K562 (cell line): ENCODE measurements around the gene LSP1. TPM values are rescaled to one million over a fixed set of nuclear protein-coding genes. Genes with fewer than 3 reads are reported as not detected.

Experiments used
- ATAC-seq: fragments of 200-7000 bp; cut with Tn5 transposase; 3 replicates; pipeline ENCODE4 v1.9.1; 2020; ENCODE audit warnings: moderate library complexity
- BruUV-seq: library from RNA; stranded (reverse); fragments of 400-500 nt; replicated peaks from 2 replicates; lab custom pipeline; 2021; lab: Mats Ljungman, UMichigan
- CTCF ChIA-PET: fragments of 300-600 bp; formaldehyde crosslinking; extraction: SDS; loops from one replicate; lab custom pipeline; 2021; ENCODE audit warnings: low intra/inter-chr PET ratio; lab: Yijun Ruan, JAX
- POLR2A ChIA-PET: fragments of 300-600, 350-650 bp; sonication (Branson Sonifier 250); formaldehyde crosslinking; extraction: SDS; loops from one replicate; lab custom pipeline; 2021; ENCODE audit warnings: antibody characterized with exemption, inconsistent platforms; lab: Yijun Ruan, JAX
- DNase-seq, 4 experiments: peaks; one replicate each; pipeline versions ENCODE4 v3.0.0 to v3.0.0-alpha.2; 2011 to 2018; ENCODE audit warnings: low spot score in 3 of 4, mixed read lengths in 3 of 4; ENCODE audit errors: extremely low read depth in 1 of 4
- FAIRE-seq: peaks from 2 replicates; lab custom pipeline; 2011; peaks lifted over from hg19 to GRCh38; lab: Jason Lieb, UNC
- H2AFZ ChIP-seq: 2 replicates; pipeline ENCODE4 v1.6.0; 2011; ENCODE audit warnings: low read depth, low read length, control low read depth, inconsistent platforms
- H3K27ac ChIP-seq: fragments of 200-600 bp; 3 replicates; pipeline ENCODE4 v1.8.0; 2011; ENCODE audit warnings: low read depth, mild to moderate bottlenecking, control low read depth, inconsistent platforms, low read length, moderate library complexity, mixed read lengths; ENCODE audit errors: extremely low read depth
- H3K27me3 ChIP-seq, 2 experiments: fragments of 300-600 bp in 1 of 2; 2 replicates in 1 of 2; 3 replicates in 1 of 2; pipeline versions ENCODE4 v1.6.0 to v1.8.0; 2011; ENCODE audit warnings: inconsistent platforms in 2 of 2, low read length in 2 of 2, mild to moderate bottlenecking in 1 of 2, mixed read lengths in 1 of 2, moderate library complexity in 1 of 2; ENCODE audit not compliant: control insufficient read depth in 2 of 2, insufficient read depth in 2 of 2
- H3K36me3 ChIP-seq: fragments of 300-600 bp; 3 replicates; pipeline ENCODE4 v1.8.0; 2011; ENCODE audit warnings: mild to moderate bottlenecking, low read length, inconsistent platforms; ENCODE audit not compliant: control insufficient read depth, insufficient read depth
- H3K4me1 ChIP-seq, 2 experiments: fragments of 200-600 bp in 1 of 2; replicated peaks in 1 of 2; 2 replicates in 1 of 2; 3 replicates in 1 of 2; pipeline versions ENCODE4 v1.5.1 to v1.8.0; 2011; ENCODE audit warnings: inconsistent platforms in 2 of 2, low read length in 2 of 2, mild to moderate bottlenecking in 1 of 2, mixed read lengths in 1 of 2, moderate library complexity in 1 of 2; ENCODE audit not compliant: control insufficient read depth in 2 of 2, insufficient read depth in 2 of 2
- H3K4me2 ChIP-seq: 2 replicates; pipeline ENCODE4 v1.6.1; 2011; ENCODE audit warnings: low read length, control low read depth, inconsistent platforms, mixed read lengths; ENCODE audit not compliant: insufficient read depth
- H3K4me3 ChIP-seq: fragments of 200-600 bp; sonication (generic), shearing (Covaris generic); 2 replicates; pipeline ENCODE4 v1.5.1; 2016; ENCODE audit warnings: control low read depth, inconsistent platforms
- H3K79me2 ChIP-seq: fragments of 200-600 bp; 3 replicates; pipeline ENCODE4 v1.8.0; 2011; ENCODE audit warnings: low read length, inconsistent platforms; ENCODE audit not compliant: control insufficient read depth, insufficient read depth
- H3K9ac ChIP-seq, 2 experiments: 2 replicates each; pipeline versions ENCODE4 v1.6.0 to v1.6.1; 2011; ENCODE audit warnings: low read depth in 2 of 2, low read length in 2 of 2, control low read depth in 1 of 2, inconsistent platforms in 1 of 2, mild to moderate bottlenecking in 1 of 2, mixed read lengths in 1 of 2; ENCODE audit not compliant: insufficient read depth in 1 of 2
- H3K9me1 ChIP-seq: one replicate; pipeline ENCODE4 v1.6.0; 2011; ENCODE audit warnings: inconsistent platforms, mild to moderate bottlenecking, low read length, moderate library complexity; ENCODE audit not compliant: control insufficient read depth, insufficient read depth
- H3K9me3 ChIP-seq: replicated peaks from 2 replicates; pipeline ENCODE4 v1.5.1; 2011; ENCODE audit warnings: low read depth, low read length, inconsistent platforms; ENCODE audit not compliant: control insufficient read depth, insufficient read depth
- H4K20me1 ChIP-seq: replicated peaks from 2 replicates; pipeline ENCODE4 v1.6.1; 2011; ENCODE audit warnings: low read length, inconsistent platforms, mixed read lengths; ENCODE audit not compliant: control insufficient read depth, insufficient read depth
- CSDE1 ChIP-seq, 2 experiments: fragments of 450-650 bp; IDR thresholded peaks; 2 replicates each; pipeline ENCODE4 v1.6.1; 2016; ENCODE audit warnings: mild to moderate bottlenecking in 1 of 2
- NELFE ChIP-seq: IDR thresholded peaks from 2 replicates; pipeline ENCODE4 v1.6.1; 2011; ENCODE audit warnings: mild to moderate bottlenecking; ENCODE audit not compliant: insufficient read depth, insufficient read length
- NFRKB ChIP-seq: fragments of 450-650 bp; IDR thresholded peaks from 2 replicates; pipeline ENCODE4 v1.6.1; 2016; ENCODE audit warnings: low read depth
- NR2C2 ChIP-seq, 2 experiments: fragments of 200-800 bp in 1 of 2; sonication (Bioruptor generic) in 1 of 2; sonication (generic) in 1 of 2; formaldehyde crosslinking in 1 of 2; IDR thresholded peaks; 2 replicates each; pipeline versions ENCODE4 v1.6.1 to v1.8.0; 2016 to 2022; ENCODE audit warnings: mild to moderate bottlenecking in 1 of 2, missing compliant biosample characterization in 1 of 2, missing genetic modification characterization in 1 of 2, missing genetic modification reagents in 1 of 2
- NRF1 ChIP-seq, 2 experiments: fragments of 450-650 bp; IDR thresholded peaks in 1 of 2; conservative IDR thresholded peaks in 1 of 2; 2 replicates each; pipeline ENCODE4 v1.6.1; 2014; ENCODE audit warnings: mild to moderate bottlenecking in 2 of 2
- PKNOX1 ChIP-seq: fragments of 450-650 bp; IDR thresholded peaks from 2 replicates; pipeline ENCODE4 v1.6.1; 2016
- RFX7 ChIP-seq: fragments of 250-450 bp; sonication (Bioruptor Pico); IDR thresholded peaks from 2 replicates; pipeline ENCODE4 v1.5.1; 2021; ENCODE audit warnings: mild to moderate bottlenecking
- SREBF1 ChIP-seq: fragments of 150-350 bp; IDR thresholded peaks from 2 replicates; pipeline ENCODE4 v1.6.1; 2014; ENCODE audit warnings: antibody characterized with exemption, low read depth, low read length, borderline replicate concordance
- XRCC3 ChIP-seq: fragments of 450-650 bp; IDR thresholded peaks from 2 replicates; pipeline ENCODE4 v1.6.1; 2017; ENCODE audit warnings: mild to moderate bottlenecking, moderate library complexity
- ZBTB34 ChIP-seq: fragments of 250-450 bp; sonication (Bioruptor Pico); IDR thresholded peaks from 2 replicates; pipeline ENCODE4 v1.8.0; 2021; ENCODE audit warnings: mild to moderate bottlenecking, moderate library complexity
- ZNF165 ChIP-seq: fragments of 250-450 bp; sonication (Bioruptor Pico); IDR thresholded peaks from 2 replicates; pipeline ENCODE4 v1.4.0; 2020; ENCODE audit warnings: borderline replicate concordance
- ZNF232 ChIP-seq: sonication (generic); formaldehyde crosslinking; IDR thresholded peaks from 2 replicates; pipeline ENCODE4 v1.8.0; 2022; ENCODE audit warnings: mild to moderate bottlenecking, missing genetic modification reagents
- ZNF407 ChIP-seq: fragments of 450-650 bp; IDR thresholded peaks from 2 replicates; pipeline ENCODE4 v1.6.1; 2016; ENCODE audit warnings: low read depth
- WGBS: fragments of 100-300 bp; shearing (Covaris generic); methylation state at CpG from one replicate; pipeline ENCODE4 v1.1.6; 2016; ENCODE audit warnings: low coverage, mixed read lengths; ENCODE audit not compliant: insufficient coverage; ENCODE audit errors: missing lambda C conversion rate; 5-methylcytosine and 5-hydroxymethylcytosine counted together
- in situ Hi-C: fragments of 300-500 bp; cut with MboI; formaldehyde crosslinking; loops from 4 replicates; pipeline ENCODE4 v1.15.0; 2018; ENCODE audit warnings: inconsistent platforms, mixed read lengths
- intact Hi-C: fragments of 100-400 bp; cut with micrococcal nuclease; formaldehyde crosslinking; loops from 2 replicates; pipeline ENCODE4 v1.14.2; 2022
- polyA plus RNA-seq, 8 experiments: library from polyadenylated mRNA; depleted of rRNA in 4 of 8; stranded (reverse) in 5 of 8; unstranded in 3 of 8; fragments of >200 nt; fragmentation: Nextera tagmentation in 2 of 8; fragmentation: Illumina TruSeq in 1 of 8; extraction: Ambion mirVana in 2 of 8; extraction: Trizol in 1 of 8; gene quantifications; 2 replicates each; pipeline versions ENCODE4 v1.2.1 to v1.2.3, GENCODE V29; 2011 to 2014; ENCODE audit warnings: inconsistent platforms in 1 of 8, missing spikeins in 1 of 8
- total RNA-seq, 7 experiments: library from RNA; depleted of rRNA in 6 of 7; stranded (reverse); fragments of >200 nt in 6 of 7; fragmentation: Illumina TruSeq in 2 of 7; extraction: Trizol in 2 of 7; gene quantifications; 2 replicates each; pipeline versions ENCODE4 v1.2.1 to v1.2.3, GENCODE V29; 2011 to 2021; ENCODE audit warnings: low replicate concordance in 1 of 7

Gene LSP1
- total and polyA plus RNA-seq, 9 of the 15 experiments (the other 6 are each of a cell fraction or from before 2014, with no cell fraction given), result 0.08 to 2.9 (median 0.65) TPM; not detected in 2

GRCh38 chr11:1866226-1866625 is 13.3 kb downstream of the LSP1 start:
- ChIA-PET CTCF (no interaction called here), POLR2A (no interaction called here)
- BruUV-seq, result no TSS peak
- Histone ChIP-seq H3K4me2 (no peak overlapping the region), H3K9me3 (no peaks in the 10 kb centered on the region), H3K79me2 (no peaks in the 10 kb centered on the region), H2AFZ (no peak overlapping the region), H4K20me1 (0 out of 2 replicates have a peak, but pooled peaks cover 5% of the 10 kb centered on the region), H3K27ac (no peak overlapping the region), H3K36me3 (no peaks in the 10 kb centered on the region), H3K9ac (no peak overlapping the region), H3K9me1 (no peaks in the 10 kb centered on the region), H3K27me3 (peaks cover 22 to 68% of the 10 kb centered on the region in 2 experiments; a peak in 4 of 5 replicates), H3K4me3 (no peak overlapping the region), H3K4me1 (peaks cover 0 to 32% of the 10 kb centered on the region in 2 experiments; a peak in 2 of 5 replicates)
- ATAC-seq (no peak), FAIRE-seq (no peak), DNase-seq (no peak)
- intact Hi-C loops (no loop called here), in situ Hi-C loops (no loop called here)
- WGBS, result 3% methylated on average over 7 of the region's 8 CpGs
- no peak for TF ChIP-seq ZNF165 (CRISPR knock-in tag)
- TF ChIP-seq CSDE1 (IDR thresholded peaks at IDR 0.05), result no peak
- TF ChIP-seq NFRKB, result no peak
- TF ChIP-seq NELFE, result no peak
- TF ChIP-seq ZNF407, result no peak
- TF ChIP-seq PKNOX1, result no peak
- TF ChIP-seq ZNF232, result no peak
- TF ChIP-seq NRF1 (conservative IDR thresholded peaks at IDR 0.05 in 1 of 2, IDR thresholded peaks at IDR 0.05 in 1 of 2), result no peak
- no peak for TF ChIP-seq XRCC3
- TF ChIP-seq NR2C2 (CRISPR knock-in tag; IDR thresholded peaks at IDR 0.05), result no peak
- no peak for TF ChIP-seq NR2C2 (tag; IDR thresholded peaks at IDR 0.05)
- TF ChIP-seq RFX7 (CRISPR knock-in tag), result no peak
- no peak for TF ChIP-seq SREBF1
- TF ChIP-seq ZBTB34 (CRISPR knock-in tag), result no peak
